Neuronal stem cell (in vitro differentiated cells): Measurements from ENCODE around the gene TJAP1.

Experiments used
- DNase-seq: peaks from one replicate; pipeline ENCODE4 v3.0.0-alpha.2; 2013; ENCODE audit warnings: low spot score
- H2AFZ ChIP-seq: one replicate; pipeline ENCODE4 v1.6.1; 2013; ENCODE audit warnings: mild to moderate bottlenecking, low read length, inconsistent platforms
- H2AK5ac ChIP-seq: 2 replicates; pipeline ENCODE4 v1.6.1; 2013; ENCODE audit warnings: low read depth, mild to moderate bottlenecking, inconsistent platforms, low read length, moderate library complexity, mixed read lengths
- H2BK120ac ChIP-seq: 2 replicates; pipeline ENCODE4 v1.6.1; 2013; ENCODE audit warnings: low read depth, mild to moderate bottlenecking, inconsistent platforms, low read length, moderate library complexity, mixed read lengths
- H2BK12ac ChIP-seq: one replicate; pipeline ENCODE4 v1.6.1; 2013; ENCODE audit warnings: low read length, inconsistent platforms
- H2BK15ac ChIP-seq: 2 replicates; pipeline ENCODE4 v1.6.1; 2013; ENCODE audit warnings: mild to moderate bottlenecking, low read length, inconsistent platforms, mixed read lengths
- H2BK5ac ChIP-seq: one replicate; pipeline ENCODE4 v1.6.1; 2013; ENCODE audit warnings: inconsistent platforms, mild to moderate bottlenecking, low read length, moderate library complexity
- H3K14ac ChIP-seq: one replicate; pipeline ENCODE4 v1.6.1; 2013; ENCODE audit warnings: low read length, inconsistent platforms
- H3K18ac ChIP-seq: 2 replicates; pipeline ENCODE4 v1.6.1; 2013; ENCODE audit warnings: low read length, inconsistent platforms
- H3K23ac ChIP-seq: 2 replicates; pipeline ENCODE4 v1.6.1; 2013; ENCODE audit warnings: low read depth, mild to moderate bottlenecking, mixed read lengths, low read length, inconsistent platforms; ENCODE audit not compliant: poor library complexity
- H3K27ac ChIP-seq: replicated peaks from 3 replicates; pipeline ENCODE4 v1.5.1; 2013; ENCODE audit warnings: low read length, inconsistent platforms
- H3K27me3 ChIP-seq, 3 experiments: 2 replicates each; pipeline ENCODE4 v1.6.1; 2013; ENCODE audit warnings: low read length in 3 of 3, mild to moderate bottlenecking in 2 of 3, inconsistent platforms in 1 of 3, low read depth in 1 of 3, mixed read lengths in 1 of 3, moderate library complexity in 1 of 3; ENCODE audit not compliant: control insufficient read depth in 3 of 3, insufficient read depth in 3 of 3
- H3K36me3 ChIP-seq, 2 donors: replicated peaks in 1 of 2; 2 replicates each; pipeline ENCODE4 v1.6.1; 2013; ENCODE audit warnings: low read length in 2 of 2; ENCODE audit not compliant: control insufficient read depth in 2 of 2, insufficient read depth in 2 of 2
- H3K4ac ChIP-seq: 2 replicates; pipeline ENCODE4 v1.6.1; 2013; ENCODE audit warnings: inconsistent platforms, mild to moderate bottlenecking, low read length, moderate library complexity
- H3K4me1 ChIP-seq, 2 donors: 1 replicate in 1 of 2; 2 replicates in 1 of 2; pipeline ENCODE4 v1.6.1; 2013; ENCODE audit warnings: low read length in 2 of 2, low read depth in 1 of 2; ENCODE audit not compliant: control insufficient read depth in 2 of 2, insufficient read depth in 1 of 2
- H3K4me2 ChIP-seq: one replicate; pipeline ENCODE4 v1.6.1; 2013; ENCODE audit warnings: mild to moderate bottlenecking, low read length, inconsistent platforms; ENCODE audit not compliant: insufficient read depth, poor library complexity, severe bottlenecking
- H3K4me3 ChIP-seq, 2 donors: 2 replicates each; pipeline ENCODE4 v1.5.1; 2013; ENCODE audit warnings: low read length in 2 of 2, mild to moderate bottlenecking in 2 of 2, inconsistent platforms in 1 of 2, moderate library complexity in 1 of 2
- H3K79me1 ChIP-seq: one replicate; pipeline ENCODE4 v1.6.1; 2013; ENCODE audit warnings: low read depth, mild to moderate bottlenecking, inconsistent platforms, low read length, moderate library complexity
- H3K9ac ChIP-seq: one replicate; pipeline ENCODE4 v1.6.1; 2013; ENCODE audit warnings: mild to moderate bottlenecking, low read depth, low read length, inconsistent platforms; ENCODE audit not compliant: poor library complexity
- H3K9me3 ChIP-seq, 2 donors: replicated peaks in 1 of 2; 2 replicates each; pipeline versions ENCODE3 to v1.6.1; 2013; ENCODE audit warnings: low read length in 2 of 2, mild to moderate bottlenecking in 2 of 2, inconsistent platforms in 1 of 2, low read depth in 1 of 2, mixed read lengths in 1 of 2, moderate library complexity in 1 of 2; ENCODE audit not compliant: control insufficient read depth in 2 of 2, insufficient read depth in 1 of 2
- H4K8ac ChIP-seq: one replicate; pipeline ENCODE4 v1.6.1; 2013; ENCODE audit warnings: low read depth, mild to moderate bottlenecking, inconsistent platforms, low read length, moderate library complexity
- H4K91ac ChIP-seq: one replicate; pipeline ENCODE4 v1.6.1; 2013; ENCODE audit warnings: low read length, low read depth, mild to moderate bottlenecking, inconsistent platforms; ENCODE audit not compliant: poor library complexity
- WGBS, 2 donors: extraction: QIAGEN DNeasy Blood & Tissue Kit; methylation state at CpG; one replicate each; pipeline ENCODE4 v1.1.7; 2013; ENCODE audit warnings: missing lambda C conversion rate in 2 of 2, mixed read lengths in 1 of 2; ENCODE audit not compliant: insufficient read length in 2 of 2, insufficient replicate concordance in 1 of 2; ENCODE audit errors: extremely low coverage in 2 of 2; 5-methylcytosine and 5-hydroxymethylcytosine counted together

The TJAP1 gene

GRCh38 chr6:43517505-43518357, 40.4 kb downstream of the TJAP1 start:
- peak overlapping the region; percentile 85 for H3K9ac ChIP-seq
- no peak overlapping the region for H3K27ac ChIP-seq

GRCh38 chr6:43520097-43520496, 42.7 kb downstream of the TJAP1 start:
- Histone ChIP-seq H3K4me2 (no peak overlapping the region), H2AFZ (no peak overlapping the region), H3K79me1 (peaks cover 15% of the 10 kb centered on the region), H3K4ac (no peak overlapping the region), H2BK12ac (no peak overlapping the region), H3K27ac (no peak overlapping the region), H3K4me1 (peaks cover 8 to 10% of the 10 kb centered on the region in 2 donors), H2BK120ac (no peak overlapping the region), H3K23ac (no peak overlapping the region), H3K36me3 (peaks cover 54 to 75% of the 10 kb centered on the region in 2 donors), H3K18ac (no peak overlapping the region), H2BK5ac (no peak overlapping the region), H2BK15ac (no peak overlapping the region), H3K9ac (no peak overlapping the region), H3K4me3 (no peak overlapping the region), H3K14ac (no peak overlapping the region), H2AK5ac (no peak overlapping the region), H3K27me3 (no peaks in the 10 kb centered on the region), H4K8ac (no peak overlapping the region), H4K91ac (no peak overlapping the region), H3K9me3 (no peaks in the 10 kb centered on the region)
- no peak for DNase-seq
- WGBS, 2 donors = no CpG with 5 or more reads among the region's 8 CpGs

More at GRCh38 chr6:43517505-43518357, 40.4 kb downstream of the TJAP1 start:
- Histone ChIP-seq H3K4ac (no peak overlapping the region), H3K4me3 (peak overlapping the region; percentile 89 to 92), H3K79me1 (peaks cover 15% of the 10 kb centered on the region), H3K4me2 (peak overlapping the region; percentile 38), H3K23ac (no peak overlapping the region), H2BK15ac (no peak overlapping the region), H3K27me3 (no peaks in the 10 kb centered on the region), H2BK12ac (no peak overlapping the region), H4K91ac (no peak overlapping the region), H3K14ac (no peak overlapping the region), H2AFZ (peak overlapping the region; percentile 86), H3K9me3 (no peaks in the 10 kb centered on the region), H2AK5ac (no peak overlapping the region), H3K36me3 (peaks cover 51 to 74% of the 10 kb centered on the region in 2 donors), H2BK120ac (no peak overlapping the region), H3K4me1 (peaks cover 8 to 10% of the 10 kb centered on the region in 2 donors), H4K8ac (no peak overlapping the region), H3K18ac (no peak overlapping the region), H2BK5ac (no peak overlapping the region)
- WGBS, 2 donors = no CpG with 5 or more reads among the region's 10 CpGs
- no peak for DNase-seq

GRCh38 chr6:43521836-43522235, 44.5 kb downstream of the TJAP1 start:
- H3K4me2 ChIP-seq = no peak overlapping the region
- no peak overlapping the region for H3K9ac ChIP-seq
- H3K79me1 ChIP-seq = peaks cover 4% of the 10 kb centered on the region
- H2AK5ac ChIP-seq = no peak overlapping the region
- no peak overlapping the region for H3K18ac ChIP-seq
- peaks cover 4 to 7% of the 10 kb centered on the region in 2 donors for H3K4me1 ChIP-seq
- no peak overlapping the region for H3K14ac ChIP-seq
- no peaks in the 10 kb centered on the region for H3K27me3 ChIP-seq
- no peak overlapping the region for H3K27ac ChIP-seq
- H2AFZ ChIP-seq = no peak overlapping the region
- no peak for DNase-seq
- H2BK5ac ChIP-seq = no peak overlapping the region
- H4K8ac ChIP-seq = no peak overlapping the region
- no peak overlapping the region for H2BK15ac ChIP-seq
- H4K91ac ChIP-seq = no peak overlapping the region
- H3K36me3 ChIP-seq = peaks cover 57 to 84% of the 10 kb centered on the region in 2 donors
- WGBS, 2 donors = no CpG with 5 or more reads among the region's 2 CpGs
- no peak overlapping the region for H3K23ac ChIP-seq
- H2BK12ac ChIP-seq = no peak overlapping the region
- H3K4me3 ChIP-seq = no peak overlapping the region
- no peaks in the 10 kb centered on the region for H3K9me3 ChIP-seq
- H3K4ac ChIP-seq = no peak overlapping the region
- no peak overlapping the region for H2BK120ac ChIP-seq

GRCh38 chr6:43522547-43523261, 45.3 kb downstream of the TJAP1 start:
- Histone ChIP-seq H2BK12ac (no peak overlapping the region), H4K8ac (no peak overlapping the region), H3K4me3 (no peak overlapping the region), H2BK120ac (no peak overlapping the region), H3K27ac (no peak overlapping the region), H3K9me3 (no peaks in the 10 kb centered on the region), H3K4me1 (peaks cover 4 to 6% of the 10 kb centered on the region in 2 donors), H4K91ac (no peak overlapping the region), H2BK15ac (no peak overlapping the region), H2AK5ac (no peak overlapping the region), H2BK5ac (no peak overlapping the region), H3K79me1 (peaks cover 4% of the 10 kb centered on the region), H2AFZ (no peak overlapping the region), H3K18ac (no peak overlapping the region), H3K27me3 (no peaks in the 10 kb centered on the region), H3K4me2 (no peak overlapping the region), H3K9ac (no peak overlapping the region), H3K4ac (no peak overlapping the region), H3K36me3 (peaks cover 61 to 93% of the 10 kb centered on the region in 2 donors), H3K14ac (no peak overlapping the region), H3K23ac (no peak overlapping the region)
- DNase-seq = no peak
- WGBS, 2 donors = no CpG with 5 or more reads among the region's 8 CpGs
